ENCODE data around the gene SEMA7A.

The SEMA7A gene

GRCh38 chr15:74377831-74378766 is 55.7 kb downstream of the SEMA7A start:
- TF ChIP-seq GATA3 (IDR thresholded peaks at IDR 0.05; ENCODE audit: low read depth, low read length), result no peak
- TF ChIP-seq GATA2 (IDR thresholded peaks at IDR 0.05; ENCODE audit: low read depth, low read length), result no peak

- TF ChIP-seq GATA3 (IDR thresholded peaks at IDR 0.05; ENCODE audit: low read depth, low read length), result no peak
Observed at GRCh38 chr15:74376825-74377581, 56.8 kb downstream of the SEMA7A start.

DNA sequence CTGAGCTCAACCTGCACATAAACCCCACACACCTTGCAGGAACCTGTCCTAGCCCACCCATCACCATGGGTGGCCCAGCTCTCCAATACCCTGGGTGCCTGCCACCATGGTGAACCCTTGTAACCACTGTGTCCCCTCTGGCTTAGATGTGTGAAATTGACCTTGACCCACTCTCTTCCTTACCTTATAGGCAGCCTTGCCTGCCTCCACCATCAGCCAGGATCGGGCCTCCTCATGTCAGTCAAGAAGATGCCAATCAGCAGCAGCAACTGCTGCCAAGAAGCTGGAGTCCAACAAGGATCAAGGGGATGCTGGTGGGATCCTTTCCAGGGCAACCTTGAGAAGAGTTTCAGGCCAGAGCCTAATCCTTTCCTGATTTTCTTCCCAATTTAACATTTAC is 57.5 kb downstream of the SEMA7A start:
- TF ChIP-seq GATA2 (IDR thresholded peaks at IDR 0.05; ENCODE audit: low read depth, low read length), result no peak
- no peak for TF ChIP-seq GATA3 (IDR thresholded peaks at IDR 0.05; ENCODE audit: low read depth, low read length)

GRCh38 chr15:74375303-74375693 is 58.5 kb downstream of the SEMA7A start:
- TF ChIP-seq GATA3 (IDR thresholded peaks at IDR 0.05; ENCODE audit: low read depth, low read length) (no peak), GATA2 (IDR thresholded peaks at IDR 0.05; ENCODE audit: low read depth, low read length) (no peak)

DNA sequence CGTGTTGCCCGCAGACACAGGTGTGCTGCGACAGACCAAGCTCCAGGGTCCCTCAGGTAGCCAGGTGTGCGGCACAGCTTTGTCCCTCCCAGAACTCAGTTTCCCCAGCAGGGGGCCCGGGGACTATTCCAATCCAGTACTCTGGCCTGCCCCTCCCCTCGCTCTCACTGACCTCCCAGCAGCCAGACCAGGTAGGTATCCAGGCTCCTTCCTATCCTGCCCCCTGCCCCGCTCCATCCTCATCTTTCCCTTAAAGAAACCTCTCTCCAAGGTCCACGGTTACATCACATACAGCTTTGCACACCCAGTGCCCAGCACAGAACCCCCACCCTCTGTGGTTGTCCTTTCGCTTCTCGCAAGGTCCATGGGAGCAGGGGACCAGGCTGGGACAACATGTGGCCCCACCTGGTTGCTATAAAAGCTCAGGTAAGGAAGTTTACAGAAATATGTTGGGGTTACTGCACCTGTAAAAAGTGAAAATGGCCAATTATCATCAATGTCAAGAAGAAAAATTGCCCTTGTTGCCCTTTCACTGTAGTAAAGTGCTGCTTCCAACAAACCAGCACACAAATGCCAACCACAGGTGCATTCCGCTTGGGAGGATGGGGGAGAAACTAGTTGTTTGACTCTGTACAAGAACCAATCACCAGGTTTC is 59.0 kb downstream of the SEMA7A start:
- no peak for TF ChIP-seq GATA2 (IDR thresholded peaks at IDR 0.05; ENCODE audit: low read depth, low read length)

- TF ChIP-seq GATA3 (IDR thresholded peaks at IDR 0.05; ENCODE audit: low read depth, low read length) (no peak), GATA2 (IDR thresholded peaks at IDR 0.05; ENCODE audit: low read depth, low read length) (no peak)
Observed at GRCh38 chr15:74373731-74374647, 59.8 kb downstream of the SEMA7A start.

- TF ChIP-seq GATA3 (IDR thresholded peaks at IDR 0.05; ENCODE audit: low read depth, low read length), result no peak
- no peak for TF ChIP-seq GATA2 (IDR thresholded peaks at IDR 0.05; ENCODE audit: low read depth, low read length)
Observed at GRCh38 chr15:74373056-74373650, 60.6 kb downstream of the SEMA7A start.

GRCh38 chr15:74370471-74370870 is 63.3 kb downstream of the SEMA7A start:
- TF ChIP-seq GATA3 (IDR thresholded peaks at IDR 0.05; ENCODE audit: low read depth, low read length) (no peak), GATA2 (IDR thresholded peaks at IDR 0.05; ENCODE audit: low read depth, low read length) (no peak)

DNA sequence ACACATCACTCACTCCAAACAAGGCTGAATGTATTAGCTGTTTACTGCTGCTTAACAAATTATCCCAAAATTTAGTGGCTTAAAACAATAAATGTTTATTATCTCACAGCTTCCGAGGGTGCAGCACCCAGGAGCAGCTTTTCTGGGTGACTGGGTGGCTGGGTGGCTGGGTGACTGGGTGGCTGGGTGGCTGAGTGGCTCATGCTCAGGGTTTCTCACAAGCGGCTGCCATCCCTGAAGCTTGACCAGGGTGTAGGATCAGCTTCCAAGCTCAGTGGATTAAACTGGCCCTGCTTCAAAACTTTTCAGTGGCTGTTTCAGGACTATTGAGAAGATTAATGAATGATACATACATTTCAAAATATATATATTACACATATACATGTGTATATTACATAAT is 64.0 kb downstream of the SEMA7A start:
- TF ChIP-seq GATA2 (IDR thresholded peaks at IDR 0.05; ENCODE audit: low read depth, low read length) (no peak), GATA3 (IDR thresholded peaks at IDR 0.05; ENCODE audit: low read depth, low read length) (no peak)

- TF ChIP-seq GATA3 (IDR thresholded peaks at IDR 0.05; ENCODE audit: low read depth, low read length) (no peak), GATA2 (IDR thresholded peaks at IDR 0.05; ENCODE audit: low read depth, low read length) (no peak)
Observed at GRCh38 chr15:74369084-74369745, 64.5 kb downstream of the SEMA7A start.

DNA sequence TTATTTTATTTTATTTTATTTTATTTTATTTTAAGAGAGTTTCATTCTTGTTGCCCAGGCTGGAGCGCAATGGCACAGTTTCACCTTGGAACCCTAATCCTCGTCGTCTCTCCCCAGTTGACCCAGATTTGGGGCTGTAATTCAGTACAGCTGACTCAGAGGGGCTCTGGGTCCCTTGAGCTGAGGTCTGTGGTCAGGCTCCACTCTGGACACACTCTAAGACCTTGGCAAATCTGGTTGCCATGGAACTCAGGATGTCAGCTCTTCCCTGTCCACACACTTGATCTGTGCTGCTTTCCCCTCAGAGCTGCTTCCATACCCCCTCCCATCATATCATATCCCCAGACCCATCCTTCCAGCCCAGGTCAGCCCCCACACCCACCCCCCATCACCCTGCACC is 65.6 kb downstream of the SEMA7A start:
- TF ChIP-seq GATA2 (IDR thresholded peaks at IDR 0.05; ENCODE audit: low read depth, low read length) (no peak), GATA3 (IDR thresholded peaks at IDR 0.05; ENCODE audit: low read depth, low read length) (no peak)

DNA sequence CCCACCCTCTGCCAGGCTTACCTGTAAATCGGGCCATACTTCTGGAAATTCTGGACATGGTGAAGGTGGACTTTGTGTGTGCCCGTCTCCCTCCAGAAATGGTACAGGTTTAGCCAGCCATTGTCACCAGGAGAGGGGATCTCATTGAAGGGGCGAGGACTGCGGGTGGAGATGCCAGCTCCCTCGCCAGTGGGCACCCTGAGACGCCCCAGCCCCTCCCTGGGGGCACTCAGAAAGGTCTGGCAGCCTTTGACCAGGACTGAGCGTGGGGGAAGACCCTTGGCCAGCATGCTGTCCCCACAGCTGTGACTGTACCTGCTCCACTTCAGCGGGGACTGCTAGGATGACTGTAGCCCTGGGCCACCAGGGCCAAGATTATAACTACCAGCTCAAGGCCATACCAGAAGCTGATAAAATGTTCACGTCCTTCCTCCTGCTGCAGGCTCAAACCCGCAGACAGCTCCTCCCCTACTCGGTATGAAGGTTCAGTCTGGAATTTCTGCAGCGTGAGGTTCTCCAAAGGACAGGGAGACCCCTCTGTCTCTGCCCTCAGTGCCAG is 66.4 kb downstream of the SEMA7A start, which contains the start of gene CYP11A1:
Gene CYP11A1 (minus strand): TSS at position 351 of the 559 bp plus-strand sequence. CDS start 61 bp downstream, at position 290.
- no peak for TF ChIP-seq GATA3 (IDR thresholded peaks at IDR 0.05; ENCODE audit: low read depth, low read length)
- TF ChIP-seq GATA2 (IDR thresholded peaks at IDR 0.05; ENCODE audit: low read depth, low read length), result no peak
